Vagina (tissue), 2 donors: ENCODE data around the gene CHST11.

Experiments used
- CTCF ChIP-seq, 3 experiments: fragments of 450-650 bp in 2 of 3; fragments of 200-600 bp in 1 of 3; sonication (generic) in 1 of 3; IDR thresholded peaks; one replicate each; pipeline ENCODE4 v1.5.1; 2017 to 2019; ENCODE audit warnings: antibody characterized with exemption in 3 of 3, mild to moderate bottlenecking in 2 of 3, moderate library complexity in 2 of 3
- POLR2AphosphoS5 ChIP-seq, 2 donors: sonication (generic); formaldehyde crosslinking; IDR thresholded peaks; one replicate each; pipeline ENCODE4 v1.9.0; 2017; ENCODE audit warnings: antibody characterized with exemption in 2 of 2, mild to moderate bottlenecking in 2 of 2, low read depth in 1 of 2; ENCODE audit not compliant: insufficient read depth in 1 of 2

- TF ChIP-seq CTCF (IDR thresholded peaks at IDR 0.05) (no peak), POLR2AphosphoS5 (IDR thresholded peaks at IDR 0.05; ENCODE audit: insufficient read depth in 1 of 2, low read depth in 1 of 2) (no peak)
Observed at GRCh38 chr12:104685366-104685765, 228.6 kb downstream of the CHST11 start.
